Activated naive CD4-positive, alpha-beta T cell treated with anti-CD3 and anti-CD28 coated beads, Interleukin-2, amount 50 U/mL, for 16 hours (primary cell): ENCODE data around the gene MLIP.

ENCODE experiments used
- DNase-seq: peaks from one replicate; pipeline ENCODE4 v3.0.0-alpha.2; 2020

Gene MLIP

GRCh38 chr6:54289426-54289825, 178.2 kb downstream of the MLIP start:
- no peak for DNase-seq

DNA sequence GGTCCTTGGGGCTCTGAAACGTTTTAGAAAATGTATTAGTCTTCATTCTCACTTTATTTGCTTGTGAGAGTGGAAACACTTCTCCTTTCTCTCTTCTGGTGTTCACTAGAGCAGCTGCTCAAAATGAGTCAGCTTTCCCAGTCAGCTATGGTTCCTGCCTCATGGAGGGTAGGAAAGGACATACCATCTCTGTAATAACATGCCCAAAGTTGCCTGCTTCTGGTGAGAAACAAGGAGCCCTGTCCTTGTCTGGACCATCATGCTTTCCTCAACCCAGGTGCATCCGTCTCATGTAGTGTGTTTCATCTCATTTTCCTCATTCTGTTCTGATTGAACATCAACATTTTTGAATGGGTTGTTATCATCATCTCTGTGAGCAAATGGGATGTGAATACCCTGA, 179.9 kb downstream of the MLIP start:
- DNase-seq, result no peak

GRCh38 chr6:54291738-54292137, 180.5 kb downstream of the MLIP start:
- no peak for DNase-seq

DNA sequence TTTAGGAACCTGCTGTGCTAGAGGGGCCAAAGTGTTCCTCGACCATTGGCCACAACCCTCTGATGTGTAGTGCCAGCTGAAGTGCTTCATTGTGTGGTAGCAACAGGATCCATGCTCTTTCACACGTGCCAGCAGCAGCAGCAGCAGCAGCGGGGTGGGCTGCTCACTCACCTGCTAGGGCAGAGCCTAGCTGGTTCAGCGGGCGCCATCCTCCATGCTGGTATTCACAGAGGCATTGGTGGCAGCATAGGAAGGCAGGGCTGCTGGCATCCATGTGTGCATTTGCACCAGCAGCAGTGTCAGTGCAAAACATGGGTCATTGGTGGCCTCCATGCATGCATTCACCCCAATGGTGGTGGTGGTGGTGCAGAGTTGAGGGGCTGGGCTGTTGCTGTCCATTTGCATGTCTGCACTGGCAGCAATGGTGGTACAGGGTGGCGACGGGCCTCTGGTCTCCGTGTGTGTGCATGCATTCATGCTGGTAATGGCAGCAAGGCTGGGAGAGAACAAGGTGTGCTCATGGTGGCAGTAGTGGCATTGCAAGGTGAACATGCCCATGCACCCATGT, 183.8 kb downstream of the MLIP start:
- DNase-seq, result no peak

- DNase-seq, result no peak
These were observed 188.5 kb downstream of the MLIP start for GRCh38 chr6:54299542-54300269.

DNA sequence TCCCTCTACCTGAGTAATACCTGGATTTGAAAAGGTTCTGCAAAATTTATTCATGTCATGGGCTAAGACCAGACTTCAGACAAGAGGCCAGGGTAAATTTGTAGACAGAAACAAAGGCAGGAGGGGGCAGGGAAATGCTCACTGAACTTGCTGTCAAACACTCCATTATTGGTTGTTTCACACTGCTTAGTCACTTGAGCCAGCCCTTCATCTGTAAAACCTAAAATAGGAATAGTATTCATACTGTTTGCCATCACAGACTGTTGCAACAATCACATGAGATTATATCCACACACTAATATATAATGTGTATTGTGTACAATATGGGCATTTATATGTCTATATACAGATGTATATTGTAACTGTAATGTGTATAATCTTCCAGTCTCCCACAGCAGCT, 190.5 kb downstream of the MLIP start:
- DNase-seq, result no peak

DNA sequence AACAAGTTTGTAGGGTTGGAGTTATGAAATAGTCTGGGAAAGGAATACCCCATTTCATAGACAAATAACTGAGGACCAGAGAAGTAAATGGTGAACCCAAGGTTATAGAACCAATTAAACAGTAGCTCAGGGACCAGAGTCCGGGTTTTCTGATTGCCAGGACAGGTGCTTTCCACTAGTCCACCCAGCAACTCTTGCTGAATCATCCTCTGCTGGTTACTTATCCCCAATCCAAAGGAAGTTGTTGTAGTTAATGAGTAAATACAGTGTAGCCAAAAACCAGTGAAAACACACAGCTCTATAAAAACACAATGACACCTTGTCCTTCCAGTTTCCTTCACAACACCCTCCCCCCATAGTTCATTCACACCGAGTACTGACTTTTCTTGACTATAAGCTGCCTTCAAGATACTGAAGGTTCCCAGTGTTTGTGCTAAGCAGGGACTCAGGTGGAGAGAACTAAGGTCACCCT, 196.2 kb downstream of the MLIP start:
- no peak for DNase-seq

GRCh38 chr6:54308289-54308985, 197.2 kb downstream of the MLIP start, which contains the start of gene TINAG:
TSS of gene TINAG (plus strand) at chr6:54308441. CDS start at chr6:54308551, 110 bp downstream.
- DNase-seq, result no peak

- DNase-seq, result no peak
These were observed 197.7 kb downstream of the MLIP start for GRCh38 chr6:54308986-54309315.

- DNase-seq, result no peak
These were observed 199.3 kb downstream of the MLIP start for GRCh38 chr6:54310377-54311152.

DNA sequence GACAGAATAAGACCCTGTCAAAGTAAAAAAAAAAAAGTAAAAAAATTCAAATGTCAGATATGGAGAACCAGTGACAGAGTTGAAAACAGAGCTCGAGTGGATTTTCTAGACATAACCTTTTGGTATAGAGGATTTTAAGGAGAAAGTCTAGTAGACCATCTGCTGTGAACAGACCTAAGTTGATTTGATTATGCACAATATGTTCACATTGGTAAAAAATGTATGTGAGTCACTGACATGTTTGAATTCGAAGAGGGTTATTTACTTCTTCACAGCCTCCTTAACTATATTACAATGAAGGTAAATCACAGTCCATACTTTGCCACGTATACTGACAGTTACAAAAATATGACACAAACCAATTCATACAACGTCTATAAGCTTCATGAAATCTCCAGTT, 204.4 kb downstream of the MLIP start:
- DNase-seq, result no peak
